Measurements from ENCODE around the gene LYST. TPM values are rescaled to one million over a fixed set of nuclear protein-coding genes. Genes with fewer than 3 reads are reported as not detected.
A peak's percentile ranks its signal among the peaks of the same experiment; 100 is the strongest.
"Not testable (repeated sequence)": the region's sequence is repeated elsewhere in the genome, so short reads cannot be mapped to it uniquely, and the experiment has no call there.

The LYST gene
- total RNA-seq, 4 donors from 2014 or later, result 22.9 to 44.4 (median 31.9) TPM

GRCh38 chr1:235642943-235643371, 223.7 kb downstream of the LYST start:
- H3K4me1 ChIP-seq, result no peaks in the 10 kb centered on the region
- peaks cover 0 to 44% (median 2%) of the 10 kb centered on the region in 4 donors for H3K27me3 ChIP-seq
- no peak for DNase-seq (ENCODE audit: extremely low spot score)
- H3K9me3 ChIP-seq, result no peaks in the 10 kb centered on the region
- 68% methylated on average over 11 of the region's 11 CpGs for WGBS
- TF ChIP-seq POLR2AphosphoS5 (IDR thresholded peaks at IDR 0.05) (no peak), POLR2A (IDR thresholded peaks at IDR 0.05; ENCODE audit: low read depth) (no peak), CTCF (IDR thresholded peaks at IDR 0.05) (no peak), EP300 (IDR thresholded peaks at IDR 0.05) (no peak)
- H3K36me3 ChIP-seq, result no peaks in the 10 kb centered on the region
- H3K27ac ChIP-seq (replicated peaks in 1 of 4), result no peak overlapping the region
- intact Hi-C loops (cut with DNase I), result no loop called here
- H3K4me3 ChIP-seq, result no peak overlapping the region

GRCh38 chr1:235642011-235642942, 224.4 kb downstream of the LYST start:
- intact Hi-C loops (cut with DNase I), result no loop called here
- Histone ChIP-seq H3K4me1 (no peaks in the 10 kb centered on the region), H3K9me3 (no peaks in the 10 kb centered on the region), H3K36me3 (no peaks in the 10 kb centered on the region), H3K27me3 (peaks cover 0 to 37% (median 2%) of the 10 kb centered on the region in 4 donors), H3K4me3 (peak overlapping the region in 1 of 4 donors; percentile 29), H3K27ac (replicated peaks in 1 of 4) (no peak overlapping the region)
- no peak for TF ChIP-seq POLR2A (IDR thresholded peaks at IDR 0.05; ENCODE audit: low read depth)
- TF ChIP-seq EP300 (IDR thresholded peaks at IDR 0.05), result no peak
- no peak for TF ChIP-seq CTCF (IDR thresholded peaks at IDR 0.05)
- TF ChIP-seq POLR2AphosphoS5 (IDR thresholded peaks at IDR 0.05), result no peak
- 72% methylated on average over 37 of the region's 47 CpGs for WGBS
- no peak for DNase-seq (ENCODE audit: extremely low spot score)

- intact Hi-C loops (cut with DNase I), result no loop called here
- no peak for DNase-seq (ENCODE audit: extremely low spot score)
- Histone ChIP-seq H3K4me3 (no peak overlapping the region), H3K27me3 (peaks cover 0 to 31% (median 0%) of the 10 kb centered on the region in 4 donors), H3K36me3 (no peaks in the 10 kb centered on the region), H3K9me3 (no peaks in the 10 kb centered on the region), H3K27ac (replicated peaks in 1 of 4) (no peak overlapping the region), H3K4me1 (no peaks in the 10 kb centered on the region)
- TF ChIP-seq EP300 (IDR thresholded peaks at IDR 0.05) (no peak), CTCF (IDR thresholded peaks at IDR 0.05) (no peak), POLR2AphosphoS5 (IDR thresholded peaks at IDR 0.05) (no peak), POLR2A (IDR thresholded peaks at IDR 0.05; ENCODE audit: low read depth) (no peak)
- 100% methylated on average over 1 of the region's 12 CpGs for WGBS
Observed at GRCh38 chr1:235640580-235640979, 226.1 kb downstream of the LYST start.

DNA sequence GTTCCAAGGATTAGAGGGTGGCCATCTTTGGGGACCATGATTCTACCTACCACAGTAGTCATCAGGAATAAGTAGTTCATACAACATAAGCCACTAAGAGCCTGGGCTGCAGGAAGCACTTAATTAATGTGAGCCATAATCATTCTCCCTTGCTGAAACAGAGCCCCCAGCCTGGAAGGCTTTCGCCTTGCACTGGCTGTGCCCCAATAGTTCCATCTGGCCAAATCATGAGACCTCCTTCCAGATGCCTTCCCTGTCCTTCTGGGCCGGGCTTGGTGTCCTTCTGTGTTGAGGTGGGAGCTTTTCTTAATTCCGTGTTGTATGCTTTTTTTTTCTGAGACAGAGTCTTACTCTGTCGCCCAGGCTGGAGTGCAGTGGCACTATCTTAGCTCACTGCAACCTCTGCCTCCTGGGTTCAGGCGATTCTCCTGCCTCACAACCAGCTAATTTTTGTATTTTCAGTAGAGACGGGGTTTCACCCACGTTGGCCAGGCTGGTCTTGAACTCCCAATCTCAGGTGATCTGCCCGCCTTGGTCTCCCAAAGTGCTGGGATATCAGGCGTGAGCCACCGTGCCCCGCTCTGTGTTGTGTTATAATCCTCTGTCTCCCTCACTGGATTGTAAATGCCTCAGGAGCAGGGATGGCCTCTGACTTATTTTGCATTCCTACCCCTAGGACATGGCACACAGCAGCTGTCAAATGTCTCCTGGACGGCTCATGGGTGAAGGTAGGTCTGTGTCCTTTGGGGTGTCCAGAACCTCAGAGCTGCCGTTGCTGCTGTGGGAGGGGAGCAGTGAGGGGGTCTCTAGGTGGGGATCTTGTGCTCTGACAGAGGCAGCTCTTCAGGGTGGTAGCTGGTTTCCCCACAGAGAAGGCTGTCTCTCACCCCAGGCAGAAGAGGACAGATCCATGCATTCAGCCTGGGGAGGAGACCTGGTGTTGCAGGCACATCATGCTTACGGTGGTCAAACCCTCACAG, 227.2 kb downstream of the LYST start:
- H3K27me3 ChIP-seq, result peaks cover 0 to 25% (median 0%) of the 10 kb centered on the region in 4 donors
- no peak overlapping the region for H3K4me3 ChIP-seq
- no peaks in the 10 kb centered on the region for H3K36me3 ChIP-seq
- H3K4me1 ChIP-seq, result no peaks in the 10 kb centered on the region
- WGBS, result 81% methylated on average over 12 of the region's 14 CpGs
- intact Hi-C loops (cut with DNase I), result no loop called here
- no peaks in the 10 kb centered on the region for H3K9me3 ChIP-seq
- no peak for TF ChIP-seq POLR2AphosphoS5 (IDR thresholded peaks at IDR 0.05)
- TF ChIP-seq CTCF (IDR thresholded peaks at IDR 0.05), result no peak
- no peak for TF ChIP-seq EP300 (IDR thresholded peaks at IDR 0.05)
- no peak for TF ChIP-seq POLR2A (IDR thresholded peaks at IDR 0.05; ENCODE audit: low read depth)
- DNase-seq (ENCODE audit: extremely low spot score), result no peak
- H3K27ac ChIP-seq (replicated peaks in 1 of 4), result no peak overlapping the region

GRCh38 chr1:235638612-235639011, 228.1 kb downstream of the LYST start:
- H3K4me1 ChIP-seq; DNase-seq (ENCODE audit: extremely low spot score): not testable (repeated sequence)

More at GRCh38 chr1:235638612-235639011, 228.1 kb downstream of the LYST start:
- WGBS, result 92% methylated on average over 2 of the region's 2 CpGs
- H3K27me3 ChIP-seq, result peaks cover 0 to 30% (median 0%) of the 10 kb centered on the region in 4 donors
- intact Hi-C loops (cut with DNase I); H3K36me3 ChIP-seq; H3K27ac ChIP-seq (replicated peaks in 1 of 4); H3K4me3 ChIP-seq; H3K9me3 ChIP-seq: not testable (repeated sequence)
